Dermis microvascular lymphatic vessel endothelial cell (primary cell): ENCODE data around the gene CSAG1. TPM values are rescaled to one million over a fixed set of nuclear protein-coding genes. Genes with fewer than 3 reads are reported as not detected.
"Not testable (repeated sequence)": the region's sequence is repeated elsewhere in the genome, so short reads cannot be mapped to it uniquely, and the experiment has no call there.

Experiments
- DNase-seq, 2 donors: peaks; one replicate each; pipeline versions ENCODE4 v3.0.0 to v3.0.0-alpha.2; 2010; ENCODE audit warnings: low read depth in 2 of 2
- total RNA-seq: library from RNA; depleted of rRNA; stranded (reverse); fragments of >200 nt; gene quantifications from 2 replicates; pipeline ENCODE4 v1.2.1, GENCODE V29; 2014

Gene CSAG1
- total RNA-seq, 1 donor from 2014 or later = not detected

DNA sequence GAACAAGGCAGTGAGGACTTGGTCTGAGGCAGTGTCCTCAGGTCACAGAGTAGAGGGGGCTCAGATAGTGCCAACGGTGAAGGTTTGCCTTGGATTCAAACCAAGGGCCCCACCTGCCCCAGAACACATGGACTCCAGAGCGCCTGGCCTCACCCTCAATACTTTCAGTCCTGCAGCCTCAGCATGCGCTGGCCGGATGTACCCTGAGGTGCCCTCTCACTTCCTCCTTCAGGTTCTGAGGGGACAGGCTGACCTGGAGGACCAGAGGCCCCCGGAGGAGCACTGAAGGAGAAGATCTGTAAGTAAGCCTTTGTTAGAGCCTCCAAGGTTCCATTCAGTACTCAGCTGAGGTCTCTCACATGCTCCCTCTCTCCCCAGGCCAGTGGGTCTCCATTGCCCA is 33.1 kb downstream of the CSAG1 start:
- not testable (repeated sequence) for DNase-seq

DNA sequence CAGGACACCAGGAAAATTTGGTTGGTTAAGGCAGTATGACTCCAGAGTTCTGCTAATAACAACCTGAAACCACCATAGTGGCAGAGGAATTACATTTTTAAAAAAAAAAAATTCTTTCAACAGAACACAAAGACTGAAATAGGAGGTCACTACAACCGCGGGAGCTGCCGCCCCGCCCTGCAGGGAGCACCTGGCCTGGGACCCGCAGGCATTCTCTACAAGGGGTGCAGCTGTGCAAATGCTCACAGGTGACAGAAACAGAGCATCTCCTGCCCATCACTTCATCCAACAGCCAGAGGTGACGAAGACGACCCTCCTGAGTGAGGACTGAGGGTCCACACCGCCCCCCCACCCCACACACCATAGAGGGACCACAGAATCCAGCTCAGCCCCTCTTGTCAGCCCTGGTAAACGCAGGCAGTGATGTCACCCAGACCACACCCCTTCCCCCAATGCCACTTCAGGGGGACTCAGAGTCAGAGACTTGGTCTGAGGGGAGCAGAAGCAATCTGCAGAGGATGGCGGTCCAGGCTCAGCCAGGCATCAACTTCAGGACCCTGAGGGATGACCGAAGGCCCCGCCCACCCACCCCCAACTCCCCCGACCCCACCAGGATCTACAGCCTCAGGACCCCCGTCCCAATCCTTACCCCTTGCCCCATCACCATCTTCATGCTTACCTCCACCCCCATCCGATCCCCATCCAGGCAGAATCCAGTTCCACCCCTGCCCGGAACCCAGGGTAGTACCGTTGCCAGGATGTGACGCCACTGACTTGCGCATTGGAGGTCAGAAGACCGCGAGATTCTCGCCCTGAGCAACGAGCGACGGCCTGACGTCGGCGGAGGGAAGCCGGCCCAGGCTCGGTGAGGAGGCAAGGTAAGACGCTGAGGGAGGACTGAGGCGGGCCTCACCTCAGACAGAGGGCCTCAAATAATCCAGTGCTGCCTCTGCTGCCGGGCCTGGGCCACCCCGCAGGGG is 35.3 kb downstream of the CSAG1 start, which contains the start of gene MAGEA3:
Gene MAGEA3, plus strand, starts transcription at position 843 of the 980 bp plus-strand sequence. CDS start 2,039 bp downstream, outside the sequence.
- not testable (repeated sequence) for DNase-seq

DNA sequence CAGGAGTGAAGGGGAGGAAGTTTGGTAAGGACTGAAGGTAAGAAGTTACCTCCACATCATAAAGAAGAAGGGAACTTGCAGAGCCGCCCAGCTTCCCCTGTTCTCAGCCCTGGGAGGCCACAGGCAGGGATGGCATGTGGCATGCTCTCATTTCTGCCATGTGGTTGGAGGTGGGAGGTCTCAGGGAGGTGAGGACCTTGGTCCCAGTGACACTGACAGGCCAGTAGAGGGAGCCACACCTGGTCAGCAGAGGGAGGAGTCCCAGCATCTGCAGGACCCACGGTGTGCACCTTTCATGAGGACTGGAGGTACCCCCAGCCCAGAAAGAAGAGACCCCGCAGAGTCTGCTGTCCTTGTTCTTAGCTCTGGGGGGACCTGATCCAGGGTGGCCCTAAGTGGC is 52.5 kb downstream of the CSAG1 start:
- DNase-seq = not testable (repeated sequence)

Other genes starting within 250 kb of the CSAG1 start
- gene GABRQ, start 95.8 kb downstream of the CSAG1 start, total RNA-seq = not detected in 2 replicates
- not detected in 2 replicates for gene MAGEA3, start 34.9 kb downstream of the CSAG1 start, total RNA-seq
- not detected in 2 replicates for gene CSAG2, start 24.4 kb downstream of the CSAG1 start, total RNA-seq
- gene MAGEA2B, start 19.1 kb downstream of the CSAG1 start, total RNA-seq = not detected in 2 replicates
- gene MAGEA12, start within 50 bp of the CSAG1 start, total RNA-seq = not detected in 2 replicates
- not detected in 2 replicates for gene MAGEA2, start 20.1 kb upstream of the CSAG1 start, total RNA-seq
- not detected in 2 replicates for gene CSAG3, start 25.5 kb upstream of the CSAG1 start, total RNA-seq
- gene MAGEA6, start 36.0 kb upstream of the CSAG1 start, total RNA-seq = not detected in 2 replicates
- 14.4 and 17.3 TPM in 2 replicates for gene CETN2, start 97.0 kb upstream of the CSAG1 start, total RNA-seq
- gene NSDHL, start 97.3 kb upstream of the CSAG1 start, total RNA-seq = 13.9 and 15.5 TPM in 2 replicates
- gene ZNF185, start 164.3 kb upstream of the CSAG1 start, total RNA-seq = 6.5 and 8.5 TPM in 2 replicates